Left ventricle myocardium inferior (tissue), 1 donor: Measurements from ENCODE around the gene C8B. TPM values are rescaled to one million over a fixed set of nuclear protein-coding genes. Genes with fewer than 3 reads are reported as not detected.

Source experiments
- DNase-seq: peaks from one replicate; pipeline ENCODE4 v3.0.0-alpha.2; 2020
- H3K27ac ChIP-seq: fragments of 200-600 bp; replicated peaks from 2 replicates; pipeline ENCODE4 v1.8.0; 2021
- H3K27me3 ChIP-seq: fragments of 200-600 bp; 2 replicates; pipeline ENCODE4 v1.8.0; 2021; ENCODE audit warnings: low read depth
- H3K36me3 ChIP-seq: fragments of 200-600 bp; 2 replicates; pipeline ENCODE4 v1.8.0; 2021
- H3K4me1 ChIP-seq: fragments of 200-600 bp; 2 replicates; pipeline ENCODE4 v1.8.0; 2021
- H3K4me3 ChIP-seq: fragments of 200-600 bp; 2 replicates; pipeline ENCODE4 v1.8.0; 2021; ENCODE audit warnings: mild to moderate bottlenecking, moderate library complexity
- H3K9me3 ChIP-seq: fragments of 200-600 bp; replicated peaks from 2 replicates; pipeline ENCODE4 v1.8.0; 2021
- intact Hi-C: fragments of 100-400 bp; cut with micrococcal nuclease; formaldehyde crosslinking; loops from one replicate; pipeline ENCODE4 v1.11.0; 2022
- total RNA-seq: library from RNA; stranded (reverse); fragmentation: NEBNext Ultra II Directional; extraction: Animal tissue kit (Norgen Biotek cat#: 25700); gene quantifications from one replicate; pipeline ENCODE4 v1.2.1, GENCODE V29; 2021
- TF ChIP-seq, protein P1 (sequence below): fragments of 200-600 bp; IDR thresholded peaks from 2 replicates; pipeline ENCODE4 v1.8.0; 2021; ENCODE audit warnings: antibody characterized with exemption, mild to moderate bottlenecking, borderline replicate concordance
- donor health status: DM: no; HTN: yes; CAD: no; lungs with severe emphysema.

The C8B gene
- total RNA-seq, 1 donor from 2014 or later: not detected

DNA sequence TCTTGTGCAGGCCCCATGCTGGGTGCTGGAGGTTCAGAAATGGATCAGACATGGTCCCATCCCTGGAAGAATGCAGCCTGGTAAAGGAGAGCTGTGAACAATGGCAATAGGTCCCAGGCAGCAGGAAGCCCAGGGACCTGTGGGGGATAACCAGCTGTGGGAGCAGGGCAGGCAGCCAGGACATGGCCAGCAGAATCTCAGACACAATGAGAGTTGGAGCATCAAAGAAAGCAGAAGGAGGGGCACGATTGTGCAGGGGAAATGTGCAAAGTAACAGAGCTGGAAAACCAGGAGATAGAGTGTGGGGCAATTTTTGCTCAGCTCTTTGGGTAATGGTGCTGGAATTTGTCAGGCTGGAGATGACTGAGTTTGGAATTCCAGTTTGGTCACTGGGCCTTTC lies 44.3 kb downstream of the C8B start:
- Histone ChIP-seq H3K9me3 (no peaks in the 10 kb centered on the region), H3K27me3 (no peaks in the 10 kb centered on the region), H3K4me3 (no peak overlapping the region), H3K36me3 (no peaks in the 10 kb centered on the region), H3K4me1 (no peaks in the 10 kb centered on the region), H3K27ac (no peak overlapping the region)
- DNase-seq: no peak
- TF ChIP-seq, protein P1, sequence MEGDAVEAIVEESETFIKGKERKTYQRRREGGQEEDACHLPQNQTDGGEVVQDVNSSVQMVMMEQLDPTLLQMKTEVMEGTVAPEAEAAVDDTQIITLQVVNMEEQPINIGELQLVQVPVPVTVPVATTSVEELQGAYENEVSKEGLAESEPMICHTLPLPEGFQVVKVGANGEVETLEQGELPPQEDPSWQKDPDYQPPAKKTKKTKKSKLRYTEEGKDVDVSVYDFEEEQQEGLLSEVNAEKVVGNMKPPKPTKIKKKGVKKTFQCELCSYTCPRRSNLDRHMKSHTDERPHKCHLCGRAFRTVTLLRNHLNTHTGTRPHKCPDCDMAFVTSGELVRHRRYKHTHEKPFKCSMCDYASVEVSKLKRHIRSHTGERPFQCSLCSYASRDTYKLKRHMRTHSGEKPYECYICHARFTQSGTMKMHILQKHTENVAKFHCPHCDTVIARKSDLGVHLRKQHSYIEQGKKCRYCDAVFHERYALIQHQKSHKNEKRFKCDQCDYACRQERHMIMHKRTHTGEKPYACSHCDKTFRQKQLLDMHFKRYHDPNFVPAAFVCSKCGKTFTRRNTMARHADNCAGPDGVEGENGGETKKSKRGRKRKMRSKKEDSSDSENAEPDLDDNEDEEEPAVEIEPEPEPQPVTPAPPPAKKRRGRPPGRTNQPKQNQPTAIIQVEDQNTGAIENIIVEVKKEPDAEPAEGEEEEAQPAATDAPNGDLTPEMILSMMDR: no peak
- intact Hi-C loops: no loop called here

DNA sequence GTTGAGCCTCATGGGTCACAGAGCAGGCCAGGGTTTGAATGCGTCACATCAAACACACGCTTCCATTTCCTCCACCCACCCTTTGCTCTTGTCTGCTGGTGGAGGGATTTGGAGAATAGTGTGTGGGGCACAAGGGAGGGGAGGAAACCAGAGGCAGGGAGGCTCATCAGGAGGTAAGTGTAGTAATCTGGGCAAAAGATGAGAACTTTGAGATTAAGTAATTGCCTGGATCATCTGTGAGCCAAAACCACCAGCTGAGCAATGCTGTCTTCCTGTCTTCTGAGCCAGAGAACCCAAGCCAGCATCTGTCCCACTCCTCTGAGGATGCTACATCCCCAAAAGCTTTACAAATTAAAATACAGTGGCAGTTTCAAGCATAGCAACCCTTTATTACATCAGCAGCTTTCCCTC lies 45.2 kb downstream of the C8B start:
- intact Hi-C loops: no loop called here
- Histone ChIP-seq H3K4me3 (no peak overlapping the region), H3K9me3 (no peaks in the 10 kb centered on the region), H3K4me1 (peaks cover 6% of the 10 kb centered on the region), H3K36me3 (no peaks in the 10 kb centered on the region), H3K27ac (no peak overlapping the region), H3K27me3 (no peaks in the 10 kb centered on the region)
- TF ChIP-seq, protein P1: no peak
- DNase-seq: no peak

DNA sequence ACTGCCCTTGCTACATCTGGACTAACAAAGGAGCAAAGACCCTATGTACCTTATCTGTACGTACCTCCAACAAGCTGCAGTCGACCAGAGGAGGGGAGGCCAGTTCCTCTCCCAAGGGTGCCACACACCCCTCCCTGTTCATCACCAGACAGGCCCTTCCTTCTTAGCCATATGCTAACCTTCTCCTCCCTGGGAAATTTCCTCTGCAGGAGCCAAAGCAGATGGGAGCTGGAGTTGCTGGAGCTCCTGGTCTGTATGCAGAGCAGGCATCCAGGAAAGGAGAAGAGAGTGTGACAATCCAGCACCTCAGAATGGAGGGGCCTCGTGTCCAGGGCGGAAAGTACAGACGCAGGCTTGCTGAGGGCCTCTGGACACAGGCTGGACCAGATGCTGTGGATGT lies 48.5 kb downstream of the C8B start:
- TF ChIP-seq, protein P1: no peak
- intact Hi-C loops: no loop called here
- Histone ChIP-seq H3K27me3 (no peaks in the 10 kb centered on the region), H3K36me3 (no peaks in the 10 kb centered on the region), H3K27ac (no peak overlapping the region), H3K4me3 (no peak overlapping the region), H3K9me3 (no peaks in the 10 kb centered on the region), H3K4me1 (peaks cover 6% of the 10 kb centered on the region)
- no peak for DNase-seq

DNA sequence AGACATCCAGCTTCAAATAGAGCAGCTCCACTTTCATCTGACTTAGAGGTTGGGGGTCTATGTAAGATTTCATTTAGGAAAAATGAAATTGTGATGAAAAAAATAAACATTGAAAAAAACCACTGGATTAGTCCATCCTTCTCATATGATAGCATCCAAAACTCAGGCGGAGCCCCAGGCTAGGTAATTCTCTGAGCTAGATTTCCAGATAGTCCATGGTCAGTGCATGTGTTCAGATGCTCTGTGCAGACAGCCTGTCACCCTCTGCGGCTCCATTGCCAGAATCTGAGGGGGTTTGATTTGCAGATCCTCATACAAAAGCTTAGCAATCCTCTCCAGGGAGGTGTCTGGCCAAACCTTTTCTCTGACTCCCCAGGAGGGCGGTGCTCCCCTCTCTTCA lies 49.2 kb downstream of the C8B start:
- TF ChIP-seq, protein P1: no peak
- intact Hi-C loops: no loop called here
- H3K36me3 ChIP-seq: no peaks in the 10 kb centered on the region
- H3K27me3 ChIP-seq: no peaks in the 10 kb centered on the region
- H3K4me3 ChIP-seq: no peak overlapping the region
- no peak overlapping the region for H3K27ac ChIP-seq
- no peaks in the 10 kb centered on the region for H3K9me3 ChIP-seq
- H3K4me1 ChIP-seq: peaks cover 6% of the 10 kb centered on the region
- no peak for DNase-seq

DNA sequence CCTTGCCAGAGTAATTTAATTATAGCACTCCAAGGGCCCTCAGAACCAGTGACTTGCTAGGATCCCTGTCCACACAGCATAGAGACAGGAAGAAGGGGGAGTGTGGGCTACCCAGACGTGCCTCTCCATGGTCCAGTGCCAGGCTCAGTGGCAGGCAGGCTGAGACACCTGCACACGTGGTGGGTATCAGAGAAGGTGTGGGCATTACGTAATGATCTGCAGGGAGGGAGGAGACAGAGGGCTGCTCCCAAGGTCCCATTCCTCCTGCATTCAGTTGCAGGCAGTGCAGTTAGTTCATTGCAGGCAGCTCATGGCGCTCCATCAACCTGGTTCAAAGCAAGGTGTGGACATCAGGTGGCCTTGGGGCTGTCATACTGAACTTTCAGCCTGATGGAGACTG lies 49.9 kb downstream of the C8B start:
- DNase-seq: peak; percentile 25
- Histone ChIP-seq H3K27me3 (no peaks in the 10 kb centered on the region), H3K27ac (no peak overlapping the region), H3K9me3 (no peaks in the 10 kb centered on the region), H3K4me3 (no peak overlapping the region), H3K4me1 (peaks cover 9% of the 10 kb centered on the region), H3K36me3 (no peaks in the 10 kb centered on the region)
- TF ChIP-seq, protein P1: no peak
- intact Hi-C loops: no loop called here

DNA sequence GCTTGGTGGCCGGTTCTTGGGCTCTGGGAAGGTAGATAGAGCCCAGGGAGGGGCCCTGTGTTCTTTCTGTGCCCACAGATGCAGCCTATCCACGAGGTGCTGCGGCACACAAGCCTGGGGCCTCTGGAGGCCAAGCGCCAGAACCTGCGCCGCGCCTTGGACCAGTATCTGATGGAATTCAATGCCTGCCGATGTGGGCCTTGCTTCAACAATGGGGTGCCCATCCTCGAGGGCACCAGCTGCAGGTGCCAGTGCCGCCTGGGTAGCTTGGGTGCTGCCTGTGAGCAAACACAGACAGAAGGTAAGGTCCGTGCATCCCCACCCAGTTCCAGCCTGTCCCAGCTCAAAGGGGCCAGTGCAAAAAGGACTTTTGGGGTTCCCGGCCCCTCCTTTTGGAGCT lies 53.5 kb downstream of the C8B start:
- intact Hi-C loops: no loop called here
- DNase-seq: no peak
- no peak overlapping the region for H3K4me3 ChIP-seq

More for the DNA sequence above, 53.5 kb downstream of the C8B start:
- peaks cover 17% of the 10 kb centered on the region for H3K4me1 ChIP-seq
- H3K36me3 ChIP-seq: no peaks in the 10 kb centered on the region
- H3K9me3 ChIP-seq: no peaks in the 10 kb centered on the region
- H3K27me3 ChIP-seq: no peaks in the 10 kb centered on the region
- H3K27ac ChIP-seq: no peak overlapping the region
- TF ChIP-seq, protein P1: no peak
